Ascending aorta (tissue), 2 donors: ENCODE measurements around the gene WASL. TPM values are rescaled to one million over a fixed set of nuclear protein-coding genes. Genes with fewer than 3 reads are reported as not detected.

Source experiments
- DNase-seq, 2 donors: peaks; one replicate each; pipeline ENCODE4 v3.0.0-alpha.2; 2019; ENCODE audit warnings: low spot score in 2 of 2
- H3K27ac ChIP-seq, 2 donors: fragments of 200-600 bp; sonication (generic); one replicate each; pipeline ENCODE4 v1.5.1; 2016 to 2017; ENCODE audit warnings: mild to moderate bottlenecking in 1 of 2
- H3K27me3 ChIP-seq: fragments of 200-600 bp; sonication (generic); one replicate; pipeline ENCODE4 v1.5.1; 2017
- H3K36me3 ChIP-seq, 2 donors: fragments of 200-600 bp; sonication (generic); one replicate each; pipeline ENCODE4 v1.5.1; 2016
- H3K4me1 ChIP-seq, 2 donors: fragments of 200-600 bp; sonication (generic); one replicate each; pipeline ENCODE4 v1.5.1; 2016 to 2017; ENCODE audit warnings: mild to moderate bottlenecking in 1 of 2
- H3K4me3 ChIP-seq, 2 donors: fragments of 200-600 bp; sonication (generic); one replicate each; pipeline ENCODE4 v1.5.1; 2016 to 2017; ENCODE audit warnings: mild to moderate bottlenecking in 1 of 2
- H3K9me3 ChIP-seq, 2 donors: fragments of 200-600 bp; sonication (generic); one replicate each; pipeline ENCODE4 v1.5.1; 2016
- CTCF ChIP-seq, 3 experiments: fragments of 200-600 bp in 2 of 3; fragments of 450-650 bp in 1 of 3; sonication (generic) in 2 of 3; IDR thresholded peaks; one replicate each; pipeline ENCODE4 v1.5.1; 2016 to 2019; ENCODE audit warnings: antibody characterized with exemption in 3 of 3, mild to moderate bottlenecking in 1 of 3, moderate library complexity in 1 of 3
- intact Hi-C: fragments of 100-400 bp; cut with DNase I; formaldehyde crosslinking; loops from one replicate; pipeline ENCODE4 v1.15.1; 2023
- total RNA-seq: library from RNA; depleted of rRNA; stranded (reverse); fragments of >200 nt; gene quantifications from one replicate; pipeline ENCODE4 v1.1.0, GENCODE V29; 2016

WASL gene
- total RNA-seq, 1 donor from 2014 or later = 23.7 TPM

GRCh38 chr7:123649964-123650363, 98.8 kb downstream of the WASL start:
- no peak overlapping the region for H3K4me3 ChIP-seq
- no peaks in the 10 kb centered on the region for H3K9me3 ChIP-seq
- DNase-seq = no peak
- peaks cover 0 to 7% of the 10 kb centered on the region in 2 donors for H3K4me1 ChIP-seq
- intact Hi-C loops = no loop called here
- H3K27ac ChIP-seq = no peak overlapping the region
- TF ChIP-seq CTCF (IDR thresholded peaks at IDR 0.05) = no peak
- H3K36me3 ChIP-seq = no peaks in the 10 kb centered on the region
- H3K27me3 ChIP-seq = no peaks in the 10 kb centered on the region

GRCh38 chr7:123647106-123647730, 101.6 kb downstream of the WASL start:
- no peaks in the 10 kb centered on the region for H3K9me3 ChIP-seq
- H3K4me3 ChIP-seq = no peak overlapping the region
- H3K27me3 ChIP-seq = no peaks in the 10 kb centered on the region
- no peak overlapping the region for H3K27ac ChIP-seq
- peaks cover 0 to 7% of the 10 kb centered on the region in 2 donors for H3K4me1 ChIP-seq
- intact Hi-C loops = no loop called here
- no peak for DNase-seq
- TF ChIP-seq CTCF (IDR thresholded peaks at IDR 0.05) = no peak
- H3K36me3 ChIP-seq = no peaks in the 10 kb centered on the region

- Histone ChIP-seq H3K4me1 (peaks cover 0 to 7% of the 10 kb centered on the region in 2 donors), H3K27ac (no peak overlapping the region), H3K36me3 (no peaks in the 10 kb centered on the region), H3K4me3 (no peak overlapping the region), H3K9me3 (no peaks in the 10 kb centered on the region), H3K27me3 (no peaks in the 10 kb centered on the region)
- no peak for TF ChIP-seq CTCF (IDR thresholded peaks at IDR 0.05)
- no peak for DNase-seq
- intact Hi-C loops = no loop called here
Observed at GRCh38 chr7:123645516-123645915, 103.3 kb downstream of the WASL start.

GRCh38 chr7:123643495-123644441, 105.0 kb downstream of the WASL start:
- H3K27me3 ChIP-seq = no peaks in the 10 kb centered on the region
- H3K4me3 ChIP-seq = peak overlapping the region; percentile 11 to 21
- no peaks in the 10 kb centered on the region for H3K9me3 ChIP-seq
- no peak for TF ChIP-seq CTCF (IDR thresholded peaks at IDR 0.05)
- peaks cover 0 to 7% of the 10 kb centered on the region in 2 donors for H3K4me1 ChIP-seq
- H3K36me3 ChIP-seq = no peaks in the 10 kb centered on the region
- intact Hi-C loops = no loop called here
- DNase-seq = no peak
- no peak overlapping the region for H3K27ac ChIP-seq

- no peak for TF ChIP-seq CTCF (IDR thresholded peaks at IDR 0.05)
- no peak for DNase-seq
- H3K9me3 ChIP-seq = no peaks in the 10 kb centered on the region
- H3K4me3 ChIP-seq = no peak overlapping the region
- peaks cover 0 to 7% of the 10 kb centered on the region in 2 donors for H3K4me1 ChIP-seq
- no peaks in the 10 kb centered on the region for H3K27me3 ChIP-seq
- no peak overlapping the region for H3K27ac ChIP-seq
- no peaks in the 10 kb centered on the region for H3K36me3 ChIP-seq
- intact Hi-C loops = no loop called here
Observed at GRCh38 chr7:123641901-123642300, 106.9 kb downstream of the WASL start.
